Left ventricle myocardium superior (tissue), 1 donor: Measurements from ENCODE around the gene ZRANB1. TPM values are rescaled to one million over a fixed set of nuclear protein-coding genes. Genes with fewer than 3 reads are reported as not detected.
A peak's percentile ranks its signal among the peaks of the same experiment; 100 is the strongest.

Experiments
- ATAC-seq: fragments of 200-7000 bp; cut with Tn5 transposase; one replicate; pipeline ENCODE4 v1.9.1; 2020; ENCODE audit warnings: mild to moderate bottlenecking, moderate library complexity
- DNase-seq: peaks from one replicate; pipeline ENCODE4 v3.0.0-alpha.2; 2020
- intact Hi-C: fragments of 100-400 bp; cut with micrococcal nuclease; formaldehyde crosslinking; loops from one replicate; pipeline ENCODE4 v1.11.0; 2022
- total RNA-seq: library from RNA; stranded (reverse); fragmentation: NEBNext Ultra II Directional; extraction: Animal tissue kit (Norgen Biotek cat#: 25700); gene quantifications from one replicate; pipeline ENCODE4 v1.2.1, GENCODE V29; 2021
- donor health status: DM: no; HTN: yes; CAD: no; lungs with severe emphysema.

The ZRANB1 gene
- total RNA-seq, 1 donor from 2014 or later: 25.3 TPM

DNA sequence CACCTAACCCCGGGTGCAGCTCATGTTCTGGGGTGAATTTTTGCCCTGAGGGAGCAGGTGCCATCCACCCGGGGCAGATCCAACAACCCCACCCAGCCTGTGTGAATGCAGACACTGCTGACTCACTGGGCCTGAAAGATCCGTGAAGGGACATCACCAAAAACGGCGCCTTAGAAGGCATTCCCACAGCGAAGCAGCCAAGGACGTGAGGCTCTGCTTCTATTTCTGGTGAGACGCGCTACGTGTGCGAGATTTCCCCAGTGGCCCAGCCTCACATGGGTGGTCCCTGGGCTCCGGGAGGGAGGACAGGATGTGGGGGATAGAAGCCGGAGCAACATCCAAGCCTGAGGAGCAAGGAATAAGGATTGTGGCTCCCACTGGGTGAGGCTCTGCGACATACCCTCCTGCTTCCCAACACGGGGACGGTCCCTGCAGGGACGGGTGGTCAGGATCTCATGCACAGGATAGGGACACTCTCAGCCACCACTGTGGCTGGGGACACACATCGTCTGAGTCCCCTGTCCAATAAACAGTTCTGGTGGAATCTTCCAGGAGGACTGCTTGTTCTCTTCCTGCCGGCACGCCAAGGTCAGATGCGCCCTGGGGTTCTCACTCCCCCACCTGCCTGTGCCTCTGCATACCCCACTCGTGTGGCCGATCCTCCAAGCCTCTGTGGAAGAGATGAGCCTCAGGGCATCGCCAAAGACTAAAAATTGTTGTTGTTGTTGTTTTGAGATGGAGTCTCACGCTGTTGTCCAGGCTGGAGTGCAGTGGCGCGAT lies 70.2 kb downstream of the ZRANB1 start:
- no peak for DNase-seq
- intact Hi-C loops: no loop called here
- peak; percentile 51 for ATAC-seq

GRCh38 chr10:125012851-125013528 lies 71.1 kb downstream of the ZRANB1 start:
- intact Hi-C loops: no loop called here

DNA sequence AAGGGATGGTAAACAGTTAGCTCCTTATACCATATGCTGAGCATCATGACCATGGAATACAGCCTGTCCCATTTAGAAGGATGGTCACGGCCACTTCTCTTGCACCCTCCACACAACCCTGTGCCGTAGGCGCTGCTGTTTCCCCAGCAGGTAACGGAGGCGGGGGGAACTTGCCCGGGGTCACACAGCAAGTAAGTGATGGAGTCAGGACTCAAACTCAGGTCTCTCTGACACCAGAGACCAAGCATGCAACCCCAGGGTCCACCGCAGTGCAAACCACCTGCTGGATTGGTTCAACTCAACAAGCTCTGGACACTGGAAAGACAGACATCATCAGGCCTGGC lies 71.6 kb downstream of the ZRANB1 start:
- DNase-seq (no peak), ATAC-seq (no peak)
- intact Hi-C loops: no loop called here

More at GRCh38 chr10:125012851-125013528, 71.1 kb downstream of the ZRANB1 start:
- ATAC-seq: no peak
- DNase-seq: no peak

GRCh38 chr10:125014086-125014830 lies 72.3 kb downstream of the ZRANB1 start:
- intact Hi-C loops: no loop called here
- ATAC-seq: peak; percentile 14
- DNase-seq: peak; percentile 77

DNA sequence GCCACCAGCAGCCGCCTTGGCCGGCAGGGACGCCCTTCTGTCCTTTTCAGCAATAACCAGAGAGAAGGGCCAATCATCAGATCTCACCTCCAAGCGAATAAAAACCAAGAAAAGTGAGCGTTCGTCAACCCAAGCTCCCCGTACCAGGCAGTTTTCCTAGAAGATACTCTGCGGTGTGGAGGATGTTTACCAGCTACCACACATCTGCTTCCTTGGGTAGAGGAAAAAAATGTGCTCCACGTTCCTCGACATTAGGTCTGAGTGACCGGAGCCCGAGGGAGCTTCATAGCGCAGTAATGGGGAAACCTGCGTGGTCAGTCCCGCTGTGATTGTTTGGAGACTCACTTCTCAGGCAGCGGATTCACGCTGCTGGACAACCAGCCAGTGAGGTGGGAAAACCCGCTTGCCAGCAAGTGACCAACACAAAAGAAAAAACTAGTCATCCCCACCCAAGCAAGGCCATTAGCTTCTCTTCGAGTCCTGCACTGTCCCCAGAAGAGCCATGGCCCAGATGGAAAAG lies 73.0 kb downstream of the ZRANB1 start:
- intact Hi-C loops: no loop called here
- ATAC-seq (no peak), DNase-seq (no peak)

GRCh38 chr10:125015356-125015944 lies 73.5 kb downstream of the ZRANB1 start:
- intact Hi-C loops: no loop called here
- peak; percentile 63 for DNase-seq
- ATAC-seq: peak; percentile 37

DNA sequence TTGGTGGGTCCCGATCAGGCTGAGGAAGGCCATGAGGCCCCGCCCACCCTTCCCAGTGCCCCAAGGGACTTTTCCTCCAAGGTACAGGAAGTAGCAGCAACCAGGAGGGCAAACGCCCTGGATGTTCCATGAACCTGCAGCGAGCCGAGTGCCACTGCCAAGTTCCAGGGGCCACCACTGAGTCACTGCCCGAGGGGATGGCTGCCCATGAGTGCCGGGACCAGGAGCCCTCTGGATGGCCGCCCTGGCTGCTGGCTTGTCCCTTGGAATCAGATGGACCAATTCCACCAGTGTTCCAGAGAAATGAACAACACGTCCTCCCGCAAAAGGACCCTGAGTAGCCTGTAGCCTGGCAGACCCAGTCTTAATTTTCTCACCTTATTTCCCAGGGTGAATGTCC lies 74.2 kb downstream of the ZRANB1 start:
- intact Hi-C loops: no loop called here
- ATAC-seq (peak; percentile 5), DNase-seq (peak; percentile 59)

GRCh38 chr10:125016611-125017202 lies 74.8 kb downstream of the ZRANB1 start:
- DNase-seq (peak; percentile 83), ATAC-seq (peak; percentile 47)
- intact Hi-C loops: no loop called here

- ATAC-seq (no peak), DNase-seq (no peak)
- intact Hi-C loops: no loop called here
Observed at GRCh38 chr10:125017547-125018298, 75.8 kb downstream of the ZRANB1 start.

DNA sequence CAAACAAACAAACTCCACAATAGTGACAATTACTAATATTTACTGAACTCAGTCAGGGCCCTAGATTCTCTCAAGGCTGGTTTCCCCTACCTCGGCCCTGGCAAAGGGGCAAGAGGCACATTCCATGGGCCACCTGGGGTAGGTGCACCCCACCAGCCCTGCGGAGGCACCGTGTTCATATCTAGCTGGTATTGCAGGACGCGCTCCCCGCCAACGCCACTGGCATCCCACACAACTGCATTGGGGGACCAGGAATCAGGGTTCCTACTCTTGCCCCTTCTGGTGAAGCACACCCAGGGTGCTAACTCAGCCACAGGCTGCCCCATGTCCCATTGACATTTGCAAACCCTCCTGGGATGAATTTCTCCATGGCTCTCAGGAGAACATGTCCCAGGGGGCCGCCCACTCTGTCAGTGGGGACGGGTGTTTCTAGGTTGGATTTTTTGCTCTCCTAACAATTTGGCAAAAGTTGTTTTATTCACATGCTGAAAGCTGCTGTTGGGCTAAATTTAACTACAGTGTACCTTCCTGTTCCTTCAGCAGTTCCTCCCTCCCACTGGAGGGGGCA lies 76.7 kb downstream of the ZRANB1 start:
- no peak for ATAC-seq
- intact Hi-C loops: no loop called here
- peak; percentile 21 for DNase-seq

DNA sequence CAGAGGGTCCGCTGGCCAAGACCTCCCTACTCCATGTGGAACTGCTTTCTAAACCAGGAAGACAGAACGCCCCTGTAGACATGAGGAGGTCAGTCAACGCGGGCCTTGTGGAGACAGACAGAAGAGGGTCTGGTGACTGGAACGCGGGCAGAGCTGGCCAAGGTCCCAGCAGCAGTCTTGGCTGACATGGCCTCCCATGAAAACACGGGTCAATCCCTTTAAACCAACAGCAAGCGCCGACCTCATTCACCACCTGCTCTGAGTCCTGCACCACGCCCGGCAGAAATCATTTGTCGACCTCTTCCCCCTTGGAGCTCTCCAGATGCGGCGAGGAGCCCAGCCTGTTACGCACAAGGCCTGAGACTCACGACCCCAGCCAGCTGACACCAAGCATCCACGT lies 78.5 kb downstream of the ZRANB1 start:
- intact Hi-C loops: no loop called here
- DNase-seq (peak; percentile 58), ATAC-seq (peak; percentile 9)

DNA sequence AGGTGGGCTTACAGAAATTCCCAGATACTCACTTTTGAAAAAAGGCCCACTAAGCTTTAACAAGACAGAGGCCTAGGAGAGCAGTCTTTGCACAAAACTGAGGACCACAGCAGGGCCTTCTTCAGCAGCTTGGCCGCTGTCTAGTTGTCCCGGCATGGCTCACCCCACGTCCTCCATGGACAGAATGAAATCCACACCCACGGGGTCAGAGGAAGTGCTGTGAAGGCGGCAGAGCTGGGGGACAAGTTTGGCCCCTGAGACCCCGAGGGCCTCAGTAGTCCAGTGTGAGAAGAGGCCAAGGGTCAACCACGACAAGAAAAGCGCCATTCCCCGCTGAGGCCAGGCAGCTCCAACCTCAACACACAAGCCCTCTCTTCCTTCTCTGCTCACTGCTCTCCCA lies 78.9 kb downstream of the ZRANB1 start:
- intact Hi-C loops: no loop called here
- DNase-seq (peak; percentile 1), ATAC-seq (no peak)

DNA sequence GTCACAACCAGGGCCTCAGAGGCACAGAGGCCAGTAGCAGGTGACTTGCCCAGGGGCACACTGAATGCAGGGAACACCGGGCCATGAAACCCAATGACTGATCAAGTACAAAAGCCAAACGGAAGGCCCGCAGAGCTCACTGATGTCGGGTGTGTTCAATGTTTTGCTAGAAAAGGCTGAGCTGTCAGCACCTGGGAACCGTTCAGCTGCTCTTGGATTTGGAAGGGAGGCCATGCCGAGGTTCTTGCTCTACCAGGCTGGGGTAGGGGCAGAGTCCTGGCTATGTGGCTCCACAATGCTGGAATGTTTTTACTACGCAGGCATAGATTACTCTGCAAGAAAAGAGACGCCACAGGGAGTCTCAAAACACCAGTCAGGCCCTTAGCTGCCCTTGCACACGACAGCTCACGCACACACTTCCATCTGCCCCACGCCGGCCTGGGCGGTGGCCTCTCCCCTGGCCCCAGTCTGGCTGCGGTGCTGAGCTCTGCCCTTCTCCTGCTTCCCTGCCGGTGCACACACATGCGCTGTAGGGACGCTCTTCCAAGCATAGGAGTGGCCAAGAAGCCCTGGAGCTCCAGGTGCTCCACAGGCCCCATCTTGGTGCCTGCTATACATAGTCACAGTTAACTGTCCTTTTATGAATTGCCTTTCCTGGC lies 79.9 kb downstream of the ZRANB1 start:
- DNase-seq (peak; percentile 35), ATAC-seq (no peak)
- intact Hi-C loops: no loop called here

DNA sequence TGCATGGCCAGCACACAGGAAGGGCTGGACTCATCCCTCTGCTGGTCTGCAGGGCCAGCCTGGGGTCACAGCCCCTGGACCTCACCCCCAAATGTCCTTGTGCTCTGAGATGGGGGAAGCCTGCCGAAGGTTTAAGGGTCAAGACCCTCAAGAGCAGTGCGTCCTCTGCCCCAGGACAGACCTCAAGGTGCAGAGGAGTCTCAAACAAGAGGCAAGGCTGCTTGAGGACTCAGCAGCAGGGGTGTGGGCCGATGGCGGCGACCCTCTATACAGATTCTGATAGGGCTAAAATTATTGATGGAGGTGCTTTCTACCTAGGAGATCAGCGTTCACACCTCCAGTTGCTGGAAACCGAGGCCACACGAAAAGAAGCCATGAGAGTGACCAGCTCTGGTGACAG lies 80.7 kb downstream of the ZRANB1 start:
- ATAC-seq (no peak), DNase-seq (peak; percentile 24)
- intact Hi-C loops: no loop called here

DNA sequence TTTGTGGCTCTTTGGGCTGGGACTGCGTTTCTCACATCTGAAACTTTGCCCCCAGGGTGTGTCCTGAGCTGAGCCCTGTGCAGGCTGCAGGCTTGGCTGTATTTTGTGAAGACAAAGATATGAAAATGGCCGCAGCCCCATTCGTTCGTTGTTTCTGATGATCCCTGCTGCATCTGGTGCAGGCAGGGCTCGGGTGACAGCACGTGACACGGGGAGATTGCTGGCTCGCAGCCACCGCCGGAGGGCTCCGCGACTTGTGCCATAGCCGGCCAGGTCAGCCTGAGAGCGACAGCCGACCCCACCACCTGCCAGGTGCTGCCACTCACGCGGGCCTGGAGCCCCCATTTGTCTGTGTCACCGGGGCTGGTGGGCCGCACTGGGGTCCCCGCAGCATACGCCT lies 81.3 kb downstream of the ZRANB1 start:
- intact Hi-C loops: no loop called here
- DNase-seq (peak; percentile 71), ATAC-seq (peak; percentile 24)

- peak; percentile 85 for DNase-seq
- intact Hi-C loops: no loop called here
- peak; percentile 57 for ATAC-seq
Observed at GRCh38 chr10:125023862-125024496, 82.1 kb downstream of the ZRANB1 start.
